Epithelial cell of esophagus (primary cell): ENCODE data around the gene SAMD11.
A peak's percentile ranks its signal among the peaks of the same experiment; 100 is the strongest.
"Not testable (repeated sequence)": the region's sequence is repeated elsewhere in the genome, so short reads cannot be mapped to it uniquely, and the experiment has no call there.

Source experiments
- DNase-seq: peaks from one replicate; pipeline ENCODE4 v3.0.0; 2010; ENCODE audit warnings: low read depth
- H3K4me3 ChIP-seq: 2 replicates; pipeline ENCODE4 v1.5.1; 2011; ENCODE audit warnings: mild to moderate bottlenecking, low read length, control low read depth
- TF ChIP-seq, protein P1 (sequence below): IDR thresholded peaks from 2 replicates; pipeline ENCODE4 v1.5.1; 2011; ENCODE audit warnings: low read depth, mild to moderate bottlenecking, low read length, control low read depth, inconsistent platforms; ENCODE audit not compliant: insufficient read depth; ENCODE audit errors: missing control alignments

The SAMD11 gene, protein sequence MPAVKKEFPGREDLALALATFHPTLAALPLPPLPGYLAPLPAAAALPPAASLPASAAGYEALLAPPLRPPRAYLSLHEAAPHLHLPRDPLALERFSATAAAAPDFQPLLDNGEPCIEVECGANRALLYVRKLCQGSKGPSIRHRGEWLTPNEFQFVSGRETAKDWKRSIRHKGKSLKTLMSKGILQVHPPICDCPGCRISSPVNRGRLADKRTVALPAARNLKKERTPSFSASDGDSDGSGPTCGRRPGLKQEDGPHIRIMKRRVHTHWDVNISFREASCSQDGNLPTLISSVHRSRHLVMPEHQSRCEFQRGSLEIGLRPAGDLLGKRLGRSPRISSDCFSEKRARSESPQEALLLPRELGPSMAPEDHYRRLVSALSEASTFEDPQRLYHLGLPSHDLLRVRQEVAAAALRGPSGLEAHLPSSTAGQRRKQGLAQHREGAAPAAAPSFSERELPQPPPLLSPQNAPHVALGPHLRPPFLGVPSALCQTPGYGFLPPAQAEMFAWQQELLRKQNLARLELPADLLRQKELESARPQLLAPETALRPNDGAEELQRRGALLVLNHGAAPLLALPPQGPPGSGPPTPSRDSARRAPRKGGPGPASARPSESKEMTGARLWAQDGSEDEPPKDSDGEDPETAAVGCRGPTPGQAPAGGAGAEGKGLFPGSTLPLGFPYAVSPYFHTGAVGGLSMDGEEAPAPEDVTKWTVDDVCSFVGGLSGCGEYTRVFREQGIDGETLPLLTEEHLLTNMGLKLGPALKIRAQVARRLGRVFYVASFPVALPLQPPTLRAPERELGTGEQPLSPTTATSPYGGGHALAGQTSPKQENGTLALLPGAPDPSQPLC

DNA sequence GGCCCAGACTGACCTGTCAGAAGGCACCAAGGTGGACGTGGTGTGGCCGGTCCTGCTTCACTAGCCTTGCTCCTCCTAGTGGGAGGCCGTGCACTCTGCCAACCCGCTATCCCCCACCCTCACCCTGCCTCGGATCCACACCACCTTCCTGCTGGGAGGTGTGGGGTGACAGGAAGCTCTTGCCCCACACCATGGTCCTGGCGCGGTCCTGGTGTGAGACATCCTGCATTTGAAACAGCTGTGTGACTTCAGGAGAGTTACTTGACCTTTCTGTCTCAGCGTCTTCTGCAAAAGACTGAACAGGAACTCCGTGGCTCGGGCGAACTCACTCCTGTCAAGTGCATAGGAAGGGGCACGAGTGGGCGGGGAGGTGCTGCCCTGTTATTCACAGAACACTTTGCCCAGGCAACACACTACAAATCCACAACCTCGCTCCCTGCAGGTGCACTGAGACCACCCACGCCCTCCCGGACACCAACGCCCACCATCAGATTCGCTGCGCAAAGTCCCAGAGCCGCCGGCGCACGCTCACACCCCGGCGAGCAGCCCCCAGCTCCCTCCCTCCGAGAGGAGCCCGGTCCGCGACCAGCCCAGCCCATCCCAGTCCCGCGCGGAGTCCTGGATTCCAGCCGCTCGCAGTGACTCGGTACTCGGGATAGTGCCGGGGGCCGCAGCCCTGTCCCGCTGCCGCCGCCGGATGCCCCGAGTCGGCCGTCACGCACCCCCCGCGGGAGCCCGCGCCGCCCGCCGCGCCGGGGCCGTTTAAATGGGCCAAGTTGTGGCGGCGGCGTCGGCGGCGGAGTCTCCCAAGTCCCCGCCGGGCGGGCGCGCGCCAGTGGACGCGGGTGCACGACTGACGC, at the start of gene SAMD11:
TSS of gene SAMD11 (plus strand) at position 793 of the 860 bp plus-strand sequence. CDS start 509 bp downstream, outside the sequence.
- TF ChIP-seq, protein P1, sequence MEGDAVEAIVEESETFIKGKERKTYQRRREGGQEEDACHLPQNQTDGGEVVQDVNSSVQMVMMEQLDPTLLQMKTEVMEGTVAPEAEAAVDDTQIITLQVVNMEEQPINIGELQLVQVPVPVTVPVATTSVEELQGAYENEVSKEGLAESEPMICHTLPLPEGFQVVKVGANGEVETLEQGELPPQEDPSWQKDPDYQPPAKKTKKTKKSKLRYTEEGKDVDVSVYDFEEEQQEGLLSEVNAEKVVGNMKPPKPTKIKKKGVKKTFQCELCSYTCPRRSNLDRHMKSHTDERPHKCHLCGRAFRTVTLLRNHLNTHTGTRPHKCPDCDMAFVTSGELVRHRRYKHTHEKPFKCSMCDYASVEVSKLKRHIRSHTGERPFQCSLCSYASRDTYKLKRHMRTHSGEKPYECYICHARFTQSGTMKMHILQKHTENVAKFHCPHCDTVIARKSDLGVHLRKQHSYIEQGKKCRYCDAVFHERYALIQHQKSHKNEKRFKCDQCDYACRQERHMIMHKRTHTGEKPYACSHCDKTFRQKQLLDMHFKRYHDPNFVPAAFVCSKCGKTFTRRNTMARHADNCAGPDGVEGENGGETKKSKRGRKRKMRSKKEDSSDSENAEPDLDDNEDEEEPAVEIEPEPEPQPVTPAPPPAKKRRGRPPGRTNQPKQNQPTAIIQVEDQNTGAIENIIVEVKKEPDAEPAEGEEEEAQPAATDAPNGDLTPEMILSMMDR: no peak
- peak; percentile 87 for DNase-seq
- peak within 1 kb of the TSS; percentile 14 for H3K4me3 ChIP-seq

DNA sequence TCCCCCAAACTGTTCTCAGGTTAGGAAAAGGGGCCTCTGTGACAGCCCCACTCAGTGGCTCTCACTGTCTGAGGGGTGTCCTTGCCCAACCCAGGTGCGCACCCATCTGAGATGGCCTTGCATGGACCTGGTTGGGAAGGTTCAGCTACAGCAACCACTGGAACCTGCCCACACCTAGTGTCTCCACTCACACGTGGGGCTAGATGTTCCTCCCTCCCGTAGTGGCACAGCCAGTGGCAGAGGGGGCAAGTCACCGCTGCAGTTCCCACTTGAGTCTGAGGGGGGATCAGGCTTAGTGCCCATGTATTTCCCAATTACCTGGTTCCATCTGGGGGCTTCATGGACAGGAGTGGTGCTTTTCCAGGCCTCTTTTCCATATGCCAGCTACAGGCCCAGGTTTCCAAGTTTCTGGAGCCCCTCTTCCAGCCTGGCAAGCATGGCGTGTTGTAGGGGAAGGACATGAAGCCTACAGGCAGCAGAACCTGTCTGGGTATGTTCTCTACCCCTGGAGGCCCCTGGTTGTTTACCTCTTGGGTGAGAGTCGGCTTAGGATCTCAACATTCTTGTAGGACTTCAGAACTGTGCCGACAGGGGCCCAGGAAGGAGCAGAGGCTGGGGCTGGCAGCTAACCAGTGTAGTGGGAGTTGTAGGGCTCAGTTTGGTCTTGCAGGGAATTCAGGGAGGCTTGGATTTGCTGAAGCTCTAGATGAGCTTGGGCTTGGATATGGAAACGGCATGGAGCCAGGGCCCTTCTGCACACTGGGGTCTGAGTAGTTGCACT, 47.1 kb upstream of the SAMD11 start:
- not testable (repeated sequence) for H3K4me3 ChIP-seq, DNase-seq

DNA sequence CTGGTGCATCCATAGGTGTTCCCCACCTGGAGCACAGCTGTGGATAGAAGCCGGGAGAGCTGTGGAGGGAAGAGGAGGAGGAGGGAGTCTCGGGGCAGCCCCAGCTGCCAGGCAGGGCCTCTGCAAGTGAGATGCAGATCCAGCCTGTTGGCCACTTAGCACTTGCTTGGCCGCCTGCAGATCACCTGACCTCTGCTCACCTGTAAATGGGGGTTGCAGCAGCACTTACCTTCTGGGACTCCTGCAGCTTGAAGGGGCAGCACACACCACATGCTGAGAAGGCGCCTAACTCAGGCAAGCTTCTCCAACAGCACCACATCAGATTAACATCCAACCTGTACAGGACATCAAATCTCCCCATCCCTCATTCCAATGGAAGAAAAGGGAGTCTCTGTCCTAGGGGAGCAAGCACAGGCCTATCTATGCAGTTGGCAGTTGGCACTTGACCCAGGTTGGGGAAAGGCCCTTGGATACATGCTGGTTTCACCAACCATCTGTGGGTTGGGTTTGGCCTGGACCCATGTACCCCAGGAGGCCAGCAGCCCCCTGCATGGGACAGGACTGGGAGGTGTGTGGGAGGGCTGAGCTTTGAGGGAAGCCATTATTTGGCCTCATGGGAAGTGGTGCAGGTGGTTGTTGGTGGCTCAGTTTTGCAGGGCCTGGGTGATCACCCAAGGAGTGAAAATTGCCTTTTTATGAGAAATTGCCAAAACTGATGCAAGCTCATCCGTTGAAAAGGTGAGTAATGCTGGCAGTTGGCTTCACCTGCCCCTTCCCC, 46.3 kb upstream of the SAMD11 start:
- H3K4me3 ChIP-seq, DNase-seq: not testable (repeated sequence)

DNA sequence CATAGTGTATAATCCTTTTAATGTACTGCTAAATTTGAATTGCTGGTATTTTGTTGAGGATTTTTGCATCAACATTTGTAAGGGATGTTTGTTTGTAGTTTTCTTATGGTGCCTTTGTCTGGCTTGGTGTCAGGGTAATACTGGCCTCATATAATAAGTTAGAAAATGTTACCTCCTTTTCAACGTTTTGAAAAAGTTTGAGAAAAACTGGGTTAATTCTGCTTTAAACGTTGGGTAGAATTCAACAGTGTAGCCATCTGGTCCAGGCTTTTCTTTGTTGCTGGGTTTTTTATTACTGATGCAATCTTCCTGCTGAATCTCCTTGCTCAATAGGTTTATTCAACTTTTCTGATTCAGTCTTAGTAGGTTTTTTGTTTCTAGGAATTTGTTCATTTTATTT, 43.2 kb upstream of the SAMD11 start:
- H3K4me3 ChIP-seq: not testable (repeated sequence)

DNA sequence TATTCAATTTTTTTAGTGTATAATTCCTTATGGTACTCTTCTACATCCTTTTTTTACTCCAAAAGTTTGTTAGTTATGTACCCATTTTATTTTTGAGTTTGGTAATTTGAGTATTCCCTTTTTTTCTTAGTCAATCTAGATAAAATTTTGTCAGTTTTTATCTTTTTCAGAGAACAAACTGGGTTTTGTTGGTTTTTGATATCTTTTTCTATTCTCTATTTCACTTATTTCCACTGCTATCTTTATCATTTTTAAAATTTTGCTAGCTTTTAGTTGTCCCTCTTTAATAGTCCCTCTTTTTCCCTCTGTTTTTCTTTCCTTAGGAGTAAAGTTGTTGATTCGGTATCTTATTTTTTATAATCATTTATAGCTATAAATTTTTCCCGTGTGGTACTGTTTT, 42.8 kb upstream of the SAMD11 start:
- DNase-seq, H3K4me3 ChIP-seq: not testable (repeated sequence)

More for the DNA sequence above, 43.2 kb upstream of the SAMD11 start:
- not testable (repeated sequence) for DNase-seq

DNA sequence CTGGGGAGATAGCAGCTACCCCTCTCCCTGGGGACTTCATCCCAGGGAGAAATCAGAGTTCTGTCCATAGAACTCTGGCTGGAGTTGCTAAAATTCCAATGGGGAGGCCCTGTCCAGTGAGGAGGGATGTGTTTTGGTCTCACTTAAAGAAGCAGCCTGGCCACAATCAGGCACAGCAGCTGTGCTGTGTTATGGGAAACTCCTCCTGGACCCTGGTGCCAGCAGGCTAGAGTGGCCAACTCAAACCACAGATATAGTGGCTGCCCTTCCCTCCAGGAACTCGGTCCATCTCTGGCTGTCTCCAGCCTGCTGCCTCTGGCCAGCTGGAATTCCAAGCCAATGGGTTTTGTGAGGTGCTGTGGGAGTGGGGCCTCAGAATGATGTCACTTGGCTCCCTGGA, 37.4 kb upstream of the SAMD11 start:
- DNase-seq: no peak
- TF ChIP-seq, protein P1: no peak
- no peak overlapping the region for H3K4me3 ChIP-seq

DNA sequence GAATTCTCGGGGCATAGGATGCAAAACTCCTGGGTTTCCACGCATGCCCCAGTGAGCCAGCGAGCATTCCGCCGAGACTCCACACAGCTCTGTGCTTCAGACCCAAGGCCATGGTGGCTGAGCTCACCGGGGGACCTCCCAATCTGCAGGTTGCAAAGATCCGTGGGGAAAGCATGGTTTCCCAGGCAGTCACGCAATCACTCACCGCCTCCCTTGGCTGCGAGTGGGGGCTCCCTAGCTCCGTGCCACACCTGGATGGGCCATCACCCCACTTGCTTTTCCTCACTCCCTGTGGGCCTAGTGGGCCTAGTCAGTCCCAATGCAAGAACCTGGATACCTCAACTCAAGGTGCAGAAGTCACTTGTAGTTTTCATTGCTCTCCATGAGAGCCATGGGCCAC, 37.0 kb upstream of the SAMD11 start:
- TF ChIP-seq, protein P1: no peak
- H3K4me3 ChIP-seq: no peak overlapping the region
- no peak for DNase-seq

DNA sequence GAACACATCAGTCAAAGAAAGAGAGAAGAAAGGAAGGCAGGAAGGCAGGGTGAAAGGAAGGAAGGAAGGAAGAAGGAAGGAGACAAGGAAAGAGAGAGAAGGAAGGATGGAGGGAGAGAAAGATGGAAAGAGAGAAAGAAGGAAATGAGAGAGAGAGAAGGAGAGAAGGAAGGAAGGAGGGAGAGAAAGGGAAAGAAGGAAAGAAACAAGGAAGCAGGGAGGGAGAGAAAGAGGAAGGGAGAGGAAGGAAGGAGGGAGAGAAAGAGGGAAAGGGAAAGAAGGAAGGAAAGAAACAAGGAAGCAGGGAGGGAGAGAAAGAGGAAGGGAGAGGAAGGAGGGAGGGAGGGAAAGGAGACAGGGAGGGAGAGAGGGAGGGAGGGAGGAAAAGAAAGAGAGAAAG, 35.4 kb upstream of the SAMD11 start:
- TF ChIP-seq, protein P1: no peak
- DNase-seq: no peak
- no peak overlapping the region for H3K4me3 ChIP-seq

DNA sequence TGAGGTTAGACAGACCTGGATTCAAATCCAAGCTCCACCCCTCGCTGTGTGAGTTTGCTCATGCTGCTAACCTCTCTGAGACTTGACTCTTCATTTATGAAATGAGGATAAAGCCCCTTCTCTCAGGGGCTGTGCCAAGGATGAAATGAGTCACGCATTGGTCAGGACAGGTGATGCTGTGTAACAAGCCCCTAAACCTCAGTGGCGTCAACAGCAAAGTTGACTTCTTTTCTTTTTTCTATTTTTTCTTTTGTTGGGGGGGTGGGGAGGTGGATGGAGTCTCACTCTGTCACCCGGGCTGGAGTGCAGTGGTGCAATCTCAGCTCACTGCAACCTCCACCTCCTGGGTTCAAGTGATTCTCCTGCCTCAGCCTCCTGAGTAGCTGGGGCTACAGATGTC, 33.9 kb upstream of the SAMD11 start:
- DNase-seq, H3K4me3 ChIP-seq: not testable (repeated sequence)

DNA sequence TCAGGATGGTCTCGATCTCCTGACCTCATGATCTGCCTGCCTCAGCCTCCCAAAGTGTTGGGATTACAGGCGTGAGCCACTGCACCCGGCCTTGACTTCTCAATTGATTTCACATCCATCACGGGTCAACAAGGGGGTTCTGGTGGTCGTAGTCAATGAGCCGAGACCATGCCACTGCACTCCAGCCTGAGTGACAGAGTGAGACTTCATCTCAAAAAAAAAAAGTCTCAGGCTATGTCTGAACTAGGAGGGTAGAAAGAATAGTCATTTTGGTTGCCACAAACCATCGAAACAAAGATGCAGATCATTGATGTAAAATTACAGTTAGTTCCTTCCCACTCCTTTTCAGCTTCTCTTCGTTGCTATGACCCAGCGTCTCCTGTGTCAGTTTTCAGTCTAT, 33.5 kb upstream of the SAMD11 start:
- not testable (repeated sequence) for H3K4me3 ChIP-seq, DNase-seq
